Thyroid gland (tissue), 4 donors: ENCODE results near the gene ENOX1.

Source experiments
- CTCF ChIP-seq, 6 experiments: fragments of 200-600 bp in 3 of 6; fragments of 450-650 bp in 3 of 6; sonication (generic) in 3 of 6; IDR thresholded peaks; one replicate each; pipeline ENCODE4 v1.5.1; 2016 to 2019; ENCODE audit warnings: antibody characterized with exemption in 6 of 6, mild to moderate bottlenecking in 2 of 6, inconsistent platforms in 1 of 6, moderate library complexity in 1 of 6
- POLR2A ChIP-seq, 2 donors: fragments of 450-650 bp; IDR thresholded peaks; one replicate each; pipeline ENCODE4 v1.6.1; 2017; ENCODE audit warnings: antibody characterized with exemption in 2 of 2, mild to moderate bottlenecking in 2 of 2, moderate library complexity in 1 of 2

GRCh38 chr13:43309311-43309710, 477.5 kb downstream of the ENOX1 start:
- no peak for TF ChIP-seq CTCF (IDR thresholded peaks at IDR 0.05)
- TF ChIP-seq POLR2A (IDR thresholded peaks at IDR 0.05) = no peak
